Upper lobe of left lung (tissue), 4 donors: ENCODE data around the gene TRIM16.
"Not testable (repeated sequence)": the region's sequence is repeated elsewhere in the genome, so short reads cannot be mapped to it uniquely, and the experiment has no call there.

ENCODE experiments used
- POLR2A ChIP-seq, 4 donors: fragments of 450-650 bp; IDR thresholded peaks; one replicate each; pipeline ENCODE4 v1.5.1; 2016 to 2017; ENCODE audit warnings: antibody characterized with exemption in 4 of 4, mild to moderate bottlenecking in 2 of 4
- TF ChIP-seq, protein P1 (sequence below), 6 experiments: fragments of 450-650 bp in 4 of 6; fragments of 200-600 bp in 2 of 6; sonication (generic) in 2 of 6; IDR thresholded peaks; one replicate each; pipeline ENCODE4 v1.5.1; 2016 to 2019; ENCODE audit warnings: antibody characterized with exemption in 6 of 6

DNA sequence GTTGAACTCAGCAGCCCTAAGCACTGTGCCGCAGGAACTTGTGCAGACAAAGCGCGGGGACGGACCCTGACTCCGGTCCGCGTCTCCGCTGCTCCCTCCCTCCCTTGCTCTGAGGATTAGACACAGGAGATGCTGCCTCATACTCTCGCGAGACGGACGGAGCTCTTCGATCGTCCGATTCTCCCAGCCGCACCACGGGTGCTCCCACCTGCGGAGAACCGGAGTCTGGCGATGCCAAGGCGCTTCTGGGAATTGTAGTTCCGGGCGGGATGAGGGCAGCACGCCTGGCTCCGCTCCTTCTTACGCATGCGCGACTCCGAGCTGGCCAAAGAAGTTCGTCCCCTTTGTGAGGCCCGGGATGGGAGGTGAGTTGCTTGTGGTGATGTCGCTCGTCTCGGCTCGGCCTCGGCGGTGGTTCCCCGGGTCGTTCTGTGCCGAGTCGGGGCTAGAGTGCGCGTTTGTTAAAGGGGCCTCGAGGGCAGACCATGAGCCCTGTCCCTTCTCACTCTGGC lies 15.4 kb upstream of the TRIM16 start, which contains the start of gene ZNF286A:
- TF ChIP-seq, protein P1, sequence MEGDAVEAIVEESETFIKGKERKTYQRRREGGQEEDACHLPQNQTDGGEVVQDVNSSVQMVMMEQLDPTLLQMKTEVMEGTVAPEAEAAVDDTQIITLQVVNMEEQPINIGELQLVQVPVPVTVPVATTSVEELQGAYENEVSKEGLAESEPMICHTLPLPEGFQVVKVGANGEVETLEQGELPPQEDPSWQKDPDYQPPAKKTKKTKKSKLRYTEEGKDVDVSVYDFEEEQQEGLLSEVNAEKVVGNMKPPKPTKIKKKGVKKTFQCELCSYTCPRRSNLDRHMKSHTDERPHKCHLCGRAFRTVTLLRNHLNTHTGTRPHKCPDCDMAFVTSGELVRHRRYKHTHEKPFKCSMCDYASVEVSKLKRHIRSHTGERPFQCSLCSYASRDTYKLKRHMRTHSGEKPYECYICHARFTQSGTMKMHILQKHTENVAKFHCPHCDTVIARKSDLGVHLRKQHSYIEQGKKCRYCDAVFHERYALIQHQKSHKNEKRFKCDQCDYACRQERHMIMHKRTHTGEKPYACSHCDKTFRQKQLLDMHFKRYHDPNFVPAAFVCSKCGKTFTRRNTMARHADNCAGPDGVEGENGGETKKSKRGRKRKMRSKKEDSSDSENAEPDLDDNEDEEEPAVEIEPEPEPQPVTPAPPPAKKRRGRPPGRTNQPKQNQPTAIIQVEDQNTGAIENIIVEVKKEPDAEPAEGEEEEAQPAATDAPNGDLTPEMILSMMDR (IDR thresholded peaks at IDR 0.05): not testable (repeated sequence)
- TF ChIP-seq POLR2A (IDR thresholded peaks at IDR 0.05): peak in 2 of 4 donors; percentile 41 to 67
